Peyer's patch (tissue), 4 donors: Measurements from ENCODE around the gene SMIM20. TPM values are rescaled to one million over a fixed set of nuclear protein-coding genes. Genes with fewer than 3 reads are reported as not detected.

Source experiments
- DNase-seq, 3 donors: peaks; one replicate each; pipeline ENCODE4 v3.0.0-alpha.2; 2017 to 2019
- H3K27ac ChIP-seq, 4 donors: fragments of 200-600 bp; sonication (generic); one replicate each; pipeline ENCODE4 v1.5.1; 2016 to 2019
- H3K27me3 ChIP-seq, 2 donors: fragments of 200-600 bp; sonication (generic); one replicate each; pipeline ENCODE4 v1.5.1; 2019
- H3K36me3 ChIP-seq, 3 donors: fragments of 200-600 bp; sonication (generic); one replicate each; pipeline ENCODE4 v1.5.1; 2016 to 2019
- H3K4me1 ChIP-seq, 4 donors: fragments of 200-600 bp; sonication (generic); one replicate each; pipeline ENCODE4 v1.5.1; 2016 to 2019
- H3K4me3 ChIP-seq, 4 donors: fragments of 200-600 bp; sonication (generic); 1 replicate in 3 of 4; 2 replicates in 1 of 4; pipeline ENCODE4 v1.5.1; 2016 to 2019; ENCODE audit warnings: mild to moderate bottlenecking in 1 of 4
- H3K9me3 ChIP-seq, 4 donors: fragments of 200-600 bp; sonication (generic); one replicate each; pipeline ENCODE4 v1.5.1; 2016 to 2019; ENCODE audit warnings: mild to moderate bottlenecking in 1 of 4
- CTCF ChIP-seq, 6 experiments: fragments of 450-650 bp in 4 of 6; fragments of 200-600 bp in 2 of 6; sonication (generic) in 1 of 6; IDR thresholded peaks; one replicate each; pipeline ENCODE4 v1.5.1; 2017 to 2019; ENCODE audit warnings: antibody characterized with exemption in 6 of 6, mild to moderate bottlenecking in 3 of 6, moderate library complexity in 1 of 6
- POLR2A ChIP-seq, 2 donors: fragments of 450-650 bp; IDR thresholded peaks; one replicate each; pipeline ENCODE4 v1.5.1; 2017; ENCODE audit warnings: antibody characterized with exemption in 2 of 2, mild to moderate bottlenecking in 2 of 2, moderate library complexity in 2 of 2
- total RNA-seq, 4 donors: library from RNA; depleted of rRNA; stranded (reverse); fragments of >200 nt; gene quantifications; one replicate each; pipeline ENCODE4 v1.1.0, GENCODE V29; 2016

SMIM20 gene
- total RNA-seq, 4 donors from 2014 or later = 11.6 to 55.7 (median 31.3) TPM

GRCh38 chr4:25930731-25931354, 16.8 kb downstream of the SMIM20 start:
- Histone ChIP-seq H3K4me3 (no peak overlapping the region), H3K27me3 (no peaks in the 10 kb centered on the region), H3K9me3 (no peaks in the 10 kb centered on the region), H3K4me1 (no peaks in the 10 kb centered on the region), H3K36me3 (no peaks in the 10 kb centered on the region), H3K27ac (no peak overlapping the region)
- TF ChIP-seq CTCF (IDR thresholded peaks at IDR 0.05) = no peak
- no peak for TF ChIP-seq POLR2A (IDR thresholded peaks at IDR 0.05)
- no peak for DNase-seq

GRCh38 chr4:25936696-25937095, 22.7 kb downstream of the SMIM20 start:
- H3K36me3 ChIP-seq = no peaks in the 10 kb centered on the region
- no peaks in the 10 kb centered on the region for H3K27me3 ChIP-seq
- H3K9me3 ChIP-seq = no peaks in the 10 kb centered on the region
- H3K4me1 ChIP-seq = no peaks in the 10 kb centered on the region
- DNase-seq = no peak
- no peak overlapping the region for H3K4me3 ChIP-seq
- TF ChIP-seq POLR2A (IDR thresholded peaks at IDR 0.05) = no peak
- TF ChIP-seq CTCF (IDR thresholded peaks at IDR 0.05) = no peak
- H3K27ac ChIP-seq = no peak overlapping the region

GRCh38 chr4:25937801-25938200, 23.8 kb downstream of the SMIM20 start:
- no peak overlapping the region for H3K27ac ChIP-seq
- H3K27me3 ChIP-seq = no peaks in the 10 kb centered on the region
- H3K4me1 ChIP-seq = no peaks in the 10 kb centered on the region
- DNase-seq = no peak
- H3K9me3 ChIP-seq = no peaks in the 10 kb centered on the region
- TF ChIP-seq POLR2A (IDR thresholded peaks at IDR 0.05) (no peak), CTCF (IDR thresholded peaks at IDR 0.05) (no peak)
- H3K36me3 ChIP-seq = no peaks in the 10 kb centered on the region
- no peak overlapping the region for H3K4me3 ChIP-seq

- TF ChIP-seq CTCF (IDR thresholded peaks at IDR 0.05) (no peak), POLR2A (IDR thresholded peaks at IDR 0.05) (no peak)
- Histone ChIP-seq H3K4me1 (no peaks in the 10 kb centered on the region), H3K4me3 (no peak overlapping the region), H3K27me3 (no peaks in the 10 kb centered on the region), H3K27ac (no peak overlapping the region), H3K36me3 (no peaks in the 10 kb centered on the region), H3K9me3 (no peaks in the 10 kb centered on the region)
- DNase-seq = no peak
Observed at GRCh38 chr4:25938366-25938765, 24.3 kb downstream of the SMIM20 start.

GRCh38 chr4:25938787-25939186, 24.8 kb downstream of the SMIM20 start:
- Histone ChIP-seq H3K36me3 (no peaks in the 10 kb centered on the region), H3K27me3 (no peaks in the 10 kb centered on the region), H3K4me1 (no peaks in the 10 kb centered on the region), H3K9me3 (no peaks in the 10 kb centered on the region), H3K4me3 (no peak overlapping the region), H3K27ac (no peak overlapping the region)
- DNase-seq = no peak
- no peak for TF ChIP-seq CTCF (IDR thresholded peaks at IDR 0.05)
- no peak for TF ChIP-seq POLR2A (IDR thresholded peaks at IDR 0.05)

- Histone ChIP-seq H3K27me3 (no peaks in the 10 kb centered on the region), H3K4me3 (no peak overlapping the region), H3K27ac (no peak overlapping the region), H3K9me3 (no peaks in the 10 kb centered on the region), H3K4me1 (no peaks in the 10 kb centered on the region), H3K36me3 (no peaks in the 10 kb centered on the region)
- DNase-seq = no peak
- TF ChIP-seq POLR2A (IDR thresholded peaks at IDR 0.05) (no peak), CTCF (IDR thresholded peaks at IDR 0.05) (no peak)
Observed at GRCh38 chr4:25939330-25939729, 25.3 kb downstream of the SMIM20 start.
